GM12878 (cell line): ENCODE measurements around the gene CCDC107. TPM values are rescaled to one million over a fixed set of nuclear protein-coding genes. Genes with fewer than 3 reads are reported as not detected.

Experiments used
- ATAC-seq: fragments of 200-7000 bp; cut with Tn5 transposase; 3 replicates; pipeline ENCODE4 v1.9.1; 2020; ENCODE audit warnings: mild to moderate bottlenecking, moderate library complexity
- BruUV-seq: library from RNA; stranded (reverse); fragments of 400-500 nt; replicated peaks from 2 replicates; lab custom pipeline; 2021; lab: Mats Ljungman, UMichigan
- CTCF ChIA-PET: fragments of 300-600 bp; sonication (Branson Sonifier 250); formaldehyde crosslinking; extraction: SDS; loops from one replicate; lab custom pipeline; 2021; ENCODE audit warnings: inconsistent platforms; lab: Yijun Ruan, JAX
- POLR2A ChIA-PET: fragments of 350-600 bp; formaldehyde crosslinking; extraction: SDS; loops from one replicate; lab custom pipeline; 2021; ENCODE audit warnings: inconsistent platforms; lab: Charles Lee
- RAD21 ChIA-PET: fragments of 300-600 bp; sonication (Branson Sonifier 250); formaldehyde crosslinking; loops from one replicate; lab custom pipeline; 2023; ENCODE audit warnings: antibody characterized with exemption; ENCODE audit not compliant: unreplicated experiment; lab: Charles Lee
- SMC1A ChIA-PET: fragments of 300-600 bp; sonication (Branson Sonifier 250); formaldehyde crosslinking; loops from one replicate; lab custom pipeline; 2023; ENCODE audit not compliant: unreplicated experiment, uncharacterized antibody; lab: Charles Lee
- DNase-seq: peaks from one replicate; pipeline ENCODE4 v3.0.0-alpha.2; 2011; ENCODE audit warnings: low read depth, low spot score
- FAIRE-seq: peaks from 3 replicates; lab custom pipeline; 2011; peaks lifted over from hg19 to GRCh38; lab: Jason Lieb, UNC
- H2AFZ ChIP-seq: 2 replicates; pipeline ENCODE4 v1.6.0; 2011; ENCODE audit warnings: low read depth, low read length, control low read depth; ENCODE audit not compliant: control insufficient read depth
- H3K27ac ChIP-seq: 2 replicates; pipeline ENCODE4 v1.5.1; 2011; ENCODE audit warnings: control low read depth; ENCODE audit not compliant: control insufficient read depth, insufficient read depth
- H3K27me3 ChIP-seq, 2 experiments: replicated peaks in 1 of 2; 2 replicates each; pipeline versions ENCODE4 v1.6.0 to v1.6.1; 2011; ENCODE audit warnings: low read length in 1 of 2; ENCODE audit not compliant: control insufficient read depth in 2 of 2, insufficient read depth in 2 of 2
- H3K36me3 ChIP-seq, 2 experiments: 2 replicates each; pipeline ENCODE4 v1.5.1; 2011; ENCODE audit warnings: low read length in 1 of 2; ENCODE audit not compliant: control insufficient read depth in 2 of 2, insufficient read depth in 2 of 2
- H3K4me1 ChIP-seq: 2 replicates; pipeline ENCODE4 v1.6.1; 2011; ENCODE audit warnings: mild to moderate bottlenecking, low read length, moderate library complexity, mixed read lengths; ENCODE audit not compliant: control insufficient read depth, insufficient read depth
- H3K4me2 ChIP-seq: 2 replicates; pipeline ENCODE4 v1.6.0; 2011; ENCODE audit warnings: control low read depth; ENCODE audit not compliant: control insufficient read depth, insufficient read depth
- H3K4me3 ChIP-seq: fragments of 200-600 bp; sonication (generic); 2 replicates; pipeline ENCODE4 v1.5.1; 2016
- H3K79me2 ChIP-seq: 2 replicates; pipeline ENCODE4 v1.6.0; 2011; ENCODE audit warnings: low read length; ENCODE audit not compliant: control insufficient read depth, insufficient read depth
- H3K9ac ChIP-seq: 2 replicates; pipeline ENCODE4 v1.8.0; 2011; ENCODE audit warnings: low read length, control low read depth, mixed read lengths; ENCODE audit not compliant: control insufficient read depth, insufficient read depth
- H3K9me3 ChIP-seq: replicated peaks from 3 replicates; pipeline ENCODE4 v1.5.1; 2011; ENCODE audit warnings: mild to moderate bottlenecking, low read length; ENCODE audit not compliant: control insufficient read depth, insufficient read depth
- H4K20me1 ChIP-seq: 2 replicates; pipeline ENCODE4 v1.6.0; 2011; ENCODE audit not compliant: control insufficient read depth, insufficient read depth
- BACH1 ChIP-seq: fragments of 450-650 bp; IDR thresholded peaks from 2 replicates; pipeline ENCODE4 v1.6.1; 2017; ENCODE audit warnings: mild to moderate bottlenecking, borderline replicate concordance
- CHD2 ChIP-seq: IDR thresholded peaks from 2 replicates; pipeline ENCODE4 v1.6.1; 2011; ENCODE audit warnings: low read depth, low read length, improper control_type of control experiment, borderline replicate concordance
- FOS ChIP-seq: IDR thresholded peaks from 3 replicates; pipeline ENCODE4 v1.6.1; 2011; ENCODE audit warnings: borderline replicate concordance; ENCODE audit not compliant: insufficient read length; ENCODE audit errors: extremely low read depth
- HCFC1 ChIP-seq: fragments of 150-350 bp; IDR thresholded peaks from 2 replicates; pipeline ENCODE4 v1.6.1; 2014; ENCODE audit warnings: low read length
- MYB ChIP-seq: fragments of 150-350 bp; IDR thresholded peaks from 2 replicates; pipeline ENCODE4 v1.6.1; 2014; ENCODE audit warnings: mild to moderate bottlenecking, low read depth, low read length, borderline replicate concordance
- NFIC ChIP-seq: IDR thresholded peaks from 2 replicates; pipeline ENCODE4 v1.6.1; 2012; ENCODE audit warnings: low read depth, mild to moderate bottlenecking, inconsistent platforms, low read length, moderate library complexity
- POLR2A ChIP-seq: IDR thresholded peaks from 2 replicates; pipeline ENCODE4 v1.6.1; 2011; ENCODE audit warnings: low read depth, mild to moderate bottlenecking, low read length
- POLR2AphosphoS5 ChIP-seq: IDR thresholded peaks from 2 replicates; pipeline ENCODE4 v1.6.1; 2011; ENCODE audit warnings: mild to moderate bottlenecking, low read length, inconsistent platforms
- POU2F2 ChIP-seq: IDR thresholded peaks from 3 replicates; pipeline ENCODE4 v1.6.1; 2011; ENCODE audit warnings: low read depth, mild to moderate bottlenecking, low read length, borderline replicate concordance
- SMC3 ChIP-seq: IDR thresholded peaks from 2 replicates; pipeline ENCODE4 v1.6.1; 2011; ENCODE audit warnings: low read length, improper control_type of control experiment, borderline replicate concordance
- SREBF1 ChIP-seq: IDR thresholded peaks from 2 replicates; pipeline ENCODE4 v1.6.1; 2012; ENCODE audit warnings: mild to moderate bottlenecking, low read length
- STAT3 ChIP-seq: IDR thresholded peaks from 2 replicates; pipeline ENCODE4 v1.6.1; 2011; ENCODE audit warnings: low read depth, low read length, improper control_type of control experiment
- TAF1 ChIP-seq: IDR thresholded peaks from 2 replicates; pipeline ENCODE4 v1.6.1; 2011; ENCODE audit warnings: mild to moderate bottlenecking, low read depth, low read length, borderline replicate concordance
- TCF3 ChIP-seq: IDR thresholded peaks from 2 replicates; pipeline ENCODE4 v1.6.1; 2012; ENCODE audit warnings: low read depth, mild to moderate bottlenecking, low read length, borderline replicate concordance; ENCODE audit not compliant: insufficient read depth
- WGBS: methylation state at CpG from one replicate; pipeline ENCODE4 v1.1.6; 2016; ENCODE audit warnings: low lambda C conversion rate; ENCODE audit not compliant: insufficient replicate concordance, insufficient coverage; ENCODE audit errors: missing lambda C conversion rate; 5-methylcytosine and 5-hydroxymethylcytosine counted together
- in situ Hi-C: fragments of 300-500 bp; cut with MboI; formaldehyde crosslinking; loops from 9 replicates; pipeline ENCODE4 v1.14.3; 2018; ENCODE audit warnings: mixed read lengths
- intact Hi-C: fragments of 100-400 bp; cut with micrococcal nuclease; formaldehyde crosslinking; loops from one replicate; pipeline ENCODE4 v1.14.2; 2022; ENCODE audit not compliant: unreplicated experiment
- polyA plus RNA-seq, 11 experiments: library from polyadenylated mRNA; depleted of rRNA in 4 of 11; unstranded in 6 of 11; stranded (reverse) in 5 of 11; fragments of >200 nt; fragmentation: Nextera tagmentation in 4 of 11; fragmentation: Illumina TruSeq in 1 of 11; extraction: Ambion mirVana in 4 of 11; extraction: Trizol in 1 of 11; gene quantifications; 1 replicate in 1 of 11; 2 replicates in 10 of 11; pipeline versions ENCODE4 v1.2.1 to v1.2.3, GENCODE V29; 2011 to 2016; ENCODE audit warnings: inconsistent platforms in 2 of 11, missing spikeins in 2 of 11, low read depth in 1 of 11
- total RNA-seq, 4 experiments: library from RNA; depleted of rRNA in 3 of 4; stranded (reverse); fragments of >200 nt in 3 of 4; fragmentation: Illumina TruSeq in 1 of 4; extraction: Trizol in 1 of 4; gene quantifications; 2 replicates each; pipeline versions ENCODE4 v1.2.1 to v1.2.3, GENCODE V29; 2013 to 2021
- TF ChIP-seq, protein P1 (sequence below): fragments of 150-350 bp; IDR thresholded peaks from 2 replicates; pipeline ENCODE4 v1.6.1; 2014; ENCODE audit warnings: mild to moderate bottlenecking, low read depth, low read length
- TF ChIP-seq, protein P2 (sequence below): fragments of 450-650 bp; IDR thresholded peaks from 2 replicates; pipeline ENCODE4 v1.6.1; 2016; ENCODE audit warnings: mild to moderate bottlenecking, moderate library complexity, borderline replicate concordance

CCDC107 gene
- total and polyA plus RNA-seq, 10 of the 15 experiments (the other 5 are each of a cell fraction or from before 2014, with no cell fraction given): 0.19 to 18.3 (median 10.6) TPM

DNA sequence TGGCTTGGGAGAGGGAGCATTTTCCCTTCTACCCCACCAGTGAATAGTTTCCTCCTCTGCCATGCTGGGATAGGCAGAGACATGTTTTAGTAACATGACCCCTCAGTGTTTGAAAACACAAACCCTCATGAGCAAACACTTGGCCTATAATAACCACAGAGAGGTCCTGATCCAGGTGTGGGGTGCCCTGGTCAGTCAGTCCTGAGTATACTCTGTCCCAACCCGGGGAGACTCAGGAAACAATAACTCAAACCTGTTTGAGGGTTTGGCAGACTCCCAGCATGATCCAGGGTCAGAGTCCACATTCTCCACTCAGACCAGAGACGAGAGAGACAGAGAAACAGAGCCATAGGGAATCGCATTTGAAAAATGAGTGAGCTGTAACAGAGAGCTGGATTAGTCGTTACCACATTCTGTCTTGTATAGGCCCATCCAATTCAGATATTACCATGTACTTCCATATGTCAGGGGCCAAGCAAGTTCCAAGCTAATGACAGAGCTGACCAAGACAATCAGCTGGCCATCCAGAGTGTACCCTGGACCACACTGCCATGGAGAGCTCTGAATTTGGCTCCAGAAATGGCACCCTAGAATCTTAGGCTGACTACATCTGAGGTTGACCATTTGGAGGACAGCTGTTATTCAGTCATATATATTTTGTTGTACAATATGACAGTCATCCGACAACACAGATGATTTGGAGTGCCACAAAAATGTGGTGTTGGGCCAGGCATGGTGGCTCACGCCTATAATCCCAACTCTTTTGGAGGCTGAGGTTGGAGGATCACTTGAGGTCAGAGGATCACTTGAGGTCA, 11.4 kb downstream of the CCDC107 start:
- Histone ChIP-seq H2AFZ (no peak overlapping the region), H3K27me3 (peaks cover 1 to 3% of the 10 kb centered on the region in 2 experiments; a peak in 3 of 4 replicates), H4K20me1 (no peaks in the 10 kb centered on the region), H3K4me1 (peaks cover 8% of the 10 kb centered on the region), H3K4me2 (no peak overlapping the region), H3K36me3 (no peaks in the 10 kb centered on the region), H3K79me2 (peaks cover 8% of the 10 kb centered on the region), H3K9ac (no peak overlapping the region), H3K9me3 (no peaks in the 10 kb centered on the region), H3K27ac (no peak overlapping the region), H3K4me3 (no peak overlapping the region)
- CTCF ChIA-PET: interaction anchor here (1.1 to 3.6 kb wide), 8 partner anchors 8 to 213 kb away, joined by 3 to 26 read pairs (median 3); no protein-coding TSS in a partner anchor
- in situ Hi-C loops (loop anchor here (5.0 kb wide), 1 partner anchor 53 kb away; no protein-coding TSS in a partner anchor), intact Hi-C loops (no loop called here)
- DNase-seq (no peak), ATAC-seq (no peak), FAIRE-seq (no peak)
- SMC1A ChIA-PET: interaction anchor here (0.6 to 1.4 kb wide), 4 partner anchors 8 to 837 kb away, joined by 3 to 6 read pairs (median 4); no protein-coding TSS in a partner anchor
- RAD21 ChIA-PET: interaction anchor here (1.0 to 9.7 kb wide), 3 partner anchors 10 to 22 kb away, joined by 3 to 95 read pairs (median 3); partner anchors contain the start of gene SIT1
- POLR2A ChIA-PET: interaction anchor here (0.5 to 1.1 kb wide), 2 partner anchors 21 to 58 kb away, joined by 3 read pairs; no protein-coding TSS in a partner anchor
- BruUV-seq: no TSS peak
- 51% methylated on average over 6 of the region's 6 CpGs for WGBS
- TF ChIP-seq TAF1 (no peak), TCF3 (no peak), POLR2AphosphoS5 (no peak), HCFC1 (no peak), MYB (no peak), STAT3 (no peak), SMC3 (no peak), CHD2 (no peak), POLR2A (no peak), FOS (no peak), BACH1 (no peak), POU2F2 (no peak), NFIC (no peak), SREBF1 (no peak)
- TF ChIP-seq, protein P1, sequence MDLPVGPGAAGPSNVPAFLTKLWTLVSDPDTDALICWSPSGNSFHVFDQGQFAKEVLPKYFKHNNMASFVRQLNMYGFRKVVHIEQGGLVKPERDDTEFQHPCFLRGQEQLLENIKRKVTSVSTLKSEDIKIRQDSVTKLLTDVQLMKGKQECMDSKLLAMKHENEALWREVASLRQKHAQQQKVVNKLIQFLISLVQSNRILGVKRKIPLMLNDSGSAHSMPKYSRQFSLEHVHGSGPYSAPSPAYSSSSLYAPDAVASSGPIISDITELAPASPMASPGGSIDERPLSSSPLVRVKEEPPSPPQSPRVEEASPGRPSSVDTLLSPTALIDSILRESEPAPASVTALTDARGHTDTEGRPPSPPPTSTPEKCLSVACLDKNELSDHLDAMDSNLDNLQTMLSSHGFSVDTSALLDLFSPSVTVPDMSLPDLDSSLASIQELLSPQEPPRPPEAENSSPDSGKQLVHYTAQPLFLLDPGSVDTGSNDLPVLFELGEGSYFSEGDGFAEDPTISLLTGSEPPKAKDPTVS: no peak
- TF ChIP-seq, protein P2, sequence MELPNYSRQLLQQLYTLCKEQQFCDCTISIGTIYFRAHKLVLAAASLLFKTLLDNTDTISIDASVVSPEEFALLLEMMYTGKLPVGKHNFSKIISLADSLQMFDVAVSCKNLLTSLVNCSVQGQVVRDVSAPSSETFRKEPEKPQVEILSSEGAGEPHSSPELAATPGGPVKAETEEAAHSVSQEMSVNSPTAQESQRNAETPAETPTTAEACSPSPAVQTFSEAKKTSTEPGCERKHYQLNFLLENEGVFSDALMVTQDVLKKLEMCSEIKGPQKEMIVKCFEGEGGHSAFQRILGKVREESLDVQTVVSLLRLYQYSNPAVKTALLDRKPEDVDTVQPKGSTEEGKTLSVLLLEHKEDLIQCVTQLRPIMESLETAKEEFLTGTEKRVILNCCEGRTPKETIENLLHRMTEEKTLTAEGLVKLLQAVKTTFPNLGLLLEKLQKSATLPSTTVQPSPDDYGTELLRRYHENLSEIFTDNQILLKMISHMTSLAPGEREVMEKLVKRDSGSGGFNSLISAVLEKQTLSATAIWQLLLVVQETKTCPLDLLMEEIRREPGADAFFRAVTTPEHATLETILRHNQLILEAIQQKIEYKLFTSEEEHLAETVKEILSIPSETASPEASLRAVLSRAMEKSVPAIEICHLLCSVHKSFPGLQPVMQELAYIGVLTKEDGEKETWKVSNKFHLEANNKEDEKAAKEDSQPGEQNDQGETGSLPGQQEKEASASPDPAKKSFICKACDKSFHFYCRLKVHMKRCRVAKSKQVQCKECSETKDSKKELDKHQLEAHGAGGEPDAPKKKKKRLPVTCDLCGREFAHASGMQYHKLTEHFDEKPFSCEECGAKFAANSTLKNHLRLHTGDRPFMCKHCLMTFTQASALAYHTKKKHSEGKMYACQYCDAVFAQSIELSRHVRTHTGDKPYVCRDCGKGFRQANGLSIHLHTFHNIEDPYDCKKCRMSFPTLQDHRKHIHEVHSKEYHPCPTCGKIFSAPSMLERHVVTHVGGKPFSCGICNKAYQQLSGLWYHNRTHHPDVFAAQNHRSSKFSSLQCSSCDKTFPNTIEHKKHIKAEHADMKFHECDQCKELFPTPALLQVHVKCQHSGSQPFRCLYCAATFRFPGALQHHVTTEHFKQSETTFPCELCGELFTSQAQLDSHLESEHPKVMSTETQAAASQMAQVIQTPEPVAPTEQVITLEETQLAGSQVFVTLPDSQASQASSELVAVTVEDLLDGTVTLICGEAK: no peak
